Hematopoietic multipotent progenitor cell treated with erythropoietin and hydrocortisone succinate and interleukin-3 and kit ligand, for 15 days (in vitro differentiated cells): Measurements from ENCODE around the gene MEIOB.

Experiments
- DNase-seq: peaks from one replicate; pipeline ENCODE4 v3.0.0-alpha.2; 2015; ENCODE audit warnings: low spot score

The MEIOB gene

GRCh38 chr16:1831186-1832075 lies 40.5 kb downstream of the MEIOB start:
- DNase-seq: no peak

- DNase-seq: no peak
These were observed 41.8 kb downstream of the MEIOB start for GRCh38 chr16:1830213-1830612.

- DNase-seq: no peak
These were observed 43.1 kb downstream of the MEIOB start for GRCh38 chr16:1828645-1829410.

- peak; percentile 93 for DNase-seq
These were observed 45.0 kb downstream of the MEIOB start, which contains the start of the genes FAHD1 and HAGH for GRCh38 chr16:1826691-1827573. FAHD1 (plus strand) TSS chr16:1827206; CDS start chr16:1827239, 33 bp downstream. HAGH (minus strand) TSS chr16:1826825; CDS start chr16:1826787, 38 bp downstream.

- peak; percentile 73 for DNase-seq
These were observed 45.9 kb downstream of the MEIOB start for GRCh38 chr16:1825864-1826690.

- DNase-seq: no peak
These were observed 46.5 kb downstream of the MEIOB start for GRCh38 chr16:1825381-1825863.

GRCh38 chr16:1823821-1824220 lies 48.1 kb downstream of the MEIOB start:
- peak; percentile 87 for DNase-seq

- DNase-seq: no peak
These were observed 49.2 kb downstream of the MEIOB start for GRCh38 chr16:1822801-1823200.

- no peak for DNase-seq
These were observed 49.9 kb downstream of the MEIOB start for GRCh38 chr16:1821861-1822611.

- DNase-seq: no peak
These were observed 51.0 kb downstream of the MEIOB start for GRCh38 chr16:1820946-1821290.

GRCh38 chr16:1820096-1820945 lies 51.6 kb downstream of the MEIOB start:
- DNase-seq: peak; percentile 95

- no peak for DNase-seq
These were observed 52.4 kb downstream of the MEIOB start for GRCh38 chr16:1819611-1820010.

GRCh38 chr16:1818873-1819525 lies 53.0 kb downstream of the MEIOB start:
- no peak for DNase-seq

- DNase-seq: no peak
These were observed 53.6 kb downstream of the MEIOB start for GRCh38 chr16:1818204-1818872.

- DNase-seq: no peak
These were observed 54.2 kb downstream of the MEIOB start for GRCh38 chr16:1817716-1818115.

- DNase-seq: no peak
These were observed 54.7 kb downstream of the MEIOB start for GRCh38 chr16:1817276-1817589.

GRCh38 chr16:1816396-1817275 lies 55.3 kb downstream of the MEIOB start:
- DNase-seq: no peak
